Measurements from ENCODE around the gene NALCN. TPM values are rescaled to one million over a fixed set of nuclear protein-coding genes. Genes with fewer than 3 reads are reported as not detected.

The NALCN gene
- total and polyA plus RNA-seq, 2 experiments from 2014 or later: 0.33 to 0.57 TPM

GRCh38 chr13:101190976-101191375 is 225.3 kb downstream of the NALCN start:
- Histone ChIP-seq H3K9me2 (replicated peaks; ENCODE audit: insufficient read depth) (no peaks in the 10 kb centered on the region), H3K4me2 (no peak overlapping the region), H3K27me3 (no peaks in the 10 kb centered on the region), H3K79me2 (no peaks in the 10 kb centered on the region), H2AFZ (no peak overlapping the region), H3K27ac (no peak overlapping the region), H3K9me3 (ENCODE audit: low read depth) (no peaks in the 10 kb centered on the region), H4K20me1 (ENCODE audit: insufficient read depth, poor library complexity, severe bottlenecking) (no peaks in the 10 kb centered on the region), H3K4me3 (no peak overlapping the region), H3K36me3 (replicated peaks; ENCODE audit: insufficient read depth, low read depth) (no peaks in the 10 kb centered on the region), H3K4me1 (ENCODE audit: insufficient read depth) (no peaks in the 10 kb centered on the region)
- TF ChIP-seq EZH2 (IDR thresholded peaks at IDR 0.05; ENCODE audit: borderline replicate concordance) (no peak), EZH2phosphoT487 (IDR thresholded peaks at IDR 0.05; ENCODE audit: low read depth, severe bottlenecking, unreplicated experiment) (no peak), CTCF (IDR thresholded peaks at IDR 0.05; ENCODE audit: poor library complexity) (no peak)
- WGBS (ENCODE audit: low lambda C conversion rate, missing lambda C conversion rate): 91% methylated on average over 3 of the region's 3 CpGs
- no peak for DNase-seq (ENCODE audit: low spot score)

DNA sequence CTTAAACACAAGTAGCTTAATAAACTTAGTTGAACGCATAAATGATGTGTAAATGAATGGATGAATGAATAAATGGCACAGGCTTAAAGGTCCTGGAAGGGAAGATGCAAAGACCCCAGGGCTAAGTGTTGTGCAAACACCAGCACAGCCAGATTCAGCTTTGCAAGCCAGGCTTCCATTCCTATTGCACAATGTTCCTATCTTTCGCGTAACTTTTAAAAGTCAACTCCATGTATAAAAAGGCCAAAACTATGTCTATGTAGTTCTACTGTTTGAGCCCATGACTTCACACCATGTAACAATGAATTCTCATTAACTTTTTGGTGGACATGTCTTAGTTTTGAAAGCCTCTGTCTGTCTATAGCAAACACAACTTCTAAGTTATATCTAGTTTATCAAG is 226.0 kb downstream of the NALCN start:
- H3K4me1 ChIP-seq (ENCODE audit: insufficient read depth): no peaks in the 10 kb centered on the region
- H3K27ac ChIP-seq: no peak overlapping the region
- DNase-seq (ENCODE audit: low spot score): no peak
- H3K36me3 ChIP-seq (replicated peaks; ENCODE audit: insufficient read depth, low read depth): no peaks in the 10 kb centered on the region
- no peak overlapping the region for H3K4me2 ChIP-seq
- no peak overlapping the region for H3K4me3 ChIP-seq
- no peaks in the 10 kb centered on the region for H4K20me1 ChIP-seq (ENCODE audit: insufficient read depth, poor library complexity, severe bottlenecking)
- no peaks in the 10 kb centered on the region for H3K27me3 ChIP-seq
- H3K9me3 ChIP-seq (ENCODE audit: low read depth): no peaks in the 10 kb centered on the region
- no peaks in the 10 kb centered on the region for H3K9me2 ChIP-seq (replicated peaks; ENCODE audit: insufficient read depth)
- no peaks in the 10 kb centered on the region for H3K79me2 ChIP-seq
- H2AFZ ChIP-seq: no peak overlapping the region
- WGBS (ENCODE audit: low lambda C conversion rate, missing lambda C conversion rate): 85% methylated on average over 3 of the region's 3 CpGs
- TF ChIP-seq EZH2 (IDR thresholded peaks at IDR 0.05; ENCODE audit: borderline replicate concordance) (no peak), EZH2phosphoT487 (IDR thresholded peaks at IDR 0.05; ENCODE audit: low read depth, severe bottlenecking, unreplicated experiment) (no peak), CTCF (IDR thresholded peaks at IDR 0.05; ENCODE audit: poor library complexity) (no peak)

DNA sequence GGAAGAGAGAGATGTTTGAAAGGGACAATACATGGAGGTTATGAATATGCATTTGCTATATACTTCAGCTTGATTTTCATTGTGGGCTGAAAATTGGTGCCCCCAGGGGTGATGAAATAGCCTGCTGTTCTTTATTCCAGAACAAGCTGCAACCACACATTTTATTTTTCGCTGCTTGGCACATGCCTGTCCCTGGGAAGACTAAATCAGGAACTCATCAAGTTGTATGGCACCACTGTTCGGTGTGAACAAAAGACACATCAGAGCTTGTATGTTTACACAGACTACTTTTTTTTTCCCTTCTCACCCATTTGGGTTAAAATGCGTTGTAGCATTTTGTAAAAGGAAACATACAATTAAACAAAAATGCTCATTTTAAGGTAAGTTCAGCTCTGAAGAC is 230.7 kb downstream of the NALCN start:
- no peak for TF ChIP-seq EZH2 (IDR thresholded peaks at IDR 0.05; ENCODE audit: borderline replicate concordance)
- no peak for TF ChIP-seq CTCF (IDR thresholded peaks at IDR 0.05; ENCODE audit: poor library complexity)
- TF ChIP-seq EZH2phosphoT487 (IDR thresholded peaks at IDR 0.05; ENCODE audit: low read depth, severe bottlenecking, unreplicated experiment): no peak
- Histone ChIP-seq H4K20me1 (ENCODE audit: insufficient read depth, poor library complexity, severe bottlenecking) (no peaks in the 10 kb centered on the region), H3K27ac (no peak overlapping the region), H3K27me3 (no peaks in the 10 kb centered on the region), H3K4me3 (no peak overlapping the region), H3K79me2 (no peaks in the 10 kb centered on the region), H3K4me2 (no peak overlapping the region), H3K36me3 (replicated peaks; ENCODE audit: insufficient read depth, low read depth) (no peaks in the 10 kb centered on the region), H3K4me1 (ENCODE audit: insufficient read depth) (no peaks in the 10 kb centered on the region), H3K9me2 (replicated peaks; ENCODE audit: insufficient read depth) (no peaks in the 10 kb centered on the region), H3K9me3 (ENCODE audit: low read depth) (no peaks in the 10 kb centered on the region), H2AFZ (no peak overlapping the region)
- WGBS (ENCODE audit: low lambda C conversion rate, missing lambda C conversion rate): 86% methylated on average over 3 of the region's 3 CpGs
- no peak for DNase-seq (ENCODE audit: low spot score)

All from hepatocyte (in vitro differentiated cells).